SK-N-SH (cell line): ENCODE measurements around the gene SLC25A25. TPM values are rescaled to one million over a fixed set of nuclear protein-coding genes. Genes with fewer than 3 reads are reported as not detected.

Source experiments
- CTCF ChIA-PET: fragments of 300-600, 350-600 bp; formaldehyde crosslinking; extraction: SDS; loops from one replicate; lab custom pipeline; 2021; lab: Yijun Ruan, JAX
- POLR2A ChIA-PET: fragments of 350-600 bp; sonication (Branson Sonifier 250); formaldehyde crosslinking; extraction: SDS; loops from one replicate; lab custom pipeline; 2020; ENCODE audit warnings: antibody characterized with exemption, inconsistent platforms; lab: Yijun Ruan, JAX
- DNase-seq: peaks from one replicate; pipeline ENCODE4 v3.0.0; 2012
- H2AFZ ChIP-seq: fragments of 200-600 bp; sonication (generic); 2 replicates; pipeline ENCODE4 v1.8.1; 2016; ENCODE audit warnings: antibody characterized with exemption, mild to moderate bottlenecking, low read depth
- H3F3A ChIP-seq: fragments of 200-600 bp; sonication (generic); replicated peaks from 2 replicates; pipeline ENCODE3; 2016; ENCODE audit warnings: antibody characterized with exemption, mild to moderate bottlenecking; ENCODE audit not compliant: insufficient read depth
- H3K27ac ChIP-seq, 2 experiments: fragments of 200-500 bp in 1 of 2; fragments of 200-600 bp in 1 of 2; sonication (Bioruptor generic) in 1 of 2; sonication (generic), shearing (Covaris generic) in 1 of 2; 2 replicates each; pipeline versions ENCODE4 v1.5.1 to v1.6.1; 2014 to 2016; ENCODE audit warnings: low read depth in 2 of 2, inconsistent platforms in 1 of 2, low read length in 1 of 2, mild to moderate bottlenecking in 1 of 2, mixed read lengths in 1 of 2
- H3K27me3 ChIP-seq: fragments of 200-600 bp; sonication (generic), shearing (Covaris generic); 2 replicates; pipeline ENCODE4 v1.6.1; 2016; ENCODE audit warnings: mixed run types; ENCODE audit not compliant: insufficient read depth
- H3K36me3 ChIP-seq, 2 experiments: fragments of 200-500 bp in 1 of 2; fragments of 200-600 bp in 1 of 2; sonication (Bioruptor generic) in 1 of 2; sonication (generic) in 1 of 2; replicated peaks in 1 of 2; 2 replicates each; pipeline versions ENCODE3 to v1.5.1; 2014 to 2016; ENCODE audit warnings: low read length in 1 of 2, mild to moderate bottlenecking in 1 of 2; ENCODE audit not compliant: insufficient read depth in 2 of 2, control insufficient read depth in 1 of 2
- H3K4me1 ChIP-seq, 2 experiments: fragments of 200-500 bp in 1 of 2; fragments of 200-600 bp in 1 of 2; sonication (Bioruptor generic) in 1 of 2; sonication (generic), shearing (Covaris generic) in 1 of 2; 2 replicates each; pipeline versions ENCODE4 v1.5.1 to v1.6.1; 2014 to 2016; ENCODE audit warnings: low read depth in 1 of 2, low read length in 1 of 2, mixed run types in 1 of 2; ENCODE audit not compliant: insufficient read depth in 2 of 2, control insufficient read depth in 1 of 2
- H3K4me2 ChIP-seq: fragments of 200-600 bp; sonication (generic), shearing (Covaris generic); 2 replicates; pipeline ENCODE4 v1.6.1; 2017; ENCODE audit warnings: mixed run types
- H3K4me3 ChIP-seq, 2 experiments: fragments of 200-500 bp in 1 of 2; fragments of 200-600 bp in 1 of 2; sonication (Bioruptor generic) in 1 of 2; sonication (generic), shearing (Covaris generic) in 1 of 2; 2 replicates each; pipeline versions ENCODE4 v1.5.1 to v1.8.1; 2014 to 2016; ENCODE audit warnings: low read depth in 2 of 2, inconsistent platforms in 1 of 2, low read length in 1 of 2, mild to moderate bottlenecking in 1 of 2, mixed read lengths in 1 of 2, moderate library complexity in 1 of 2
- H3K79me2 ChIP-seq: fragments of 200-600 bp; sonication (generic); 2 replicates; pipeline ENCODE4 v1.8.1; 2017; ENCODE audit warnings: mild to moderate bottlenecking; ENCODE audit not compliant: insufficient read depth
- H3K9ac ChIP-seq: fragments of 200-600 bp; sonication (generic); 2 replicates; pipeline ENCODE4 v1.6.1; 2017; ENCODE audit warnings: mixed run types
- H3K9me2 ChIP-seq: fragments of 200-600 bp; sonication (generic); 2 replicates; pipeline ENCODE4 v1.6.1; 2017; ENCODE audit warnings: mixed run types
- H3K9me3 ChIP-seq: fragments of 200-600 bp; sonication (generic); 2 replicates; pipeline ENCODE4 v1.6.1; 2017; ENCODE audit warnings: mixed run types, mild to moderate bottlenecking, moderate library complexity
- H4K20me1 ChIP-seq: fragments of 200-600 bp; sonication (generic); 2 replicates; pipeline ENCODE4 v1.6.1; 2017; ENCODE audit warnings: mild to moderate bottlenecking, mixed run types; ENCODE audit not compliant: insufficient read depth
- CHD2 ChIP-seq: fragments of 150-350 bp; IDR thresholded peaks from 2 replicates; pipeline ENCODE4 v1.6.1; 2018; ENCODE audit warnings: low read length; ENCODE audit not compliant: partially characterized antibody
- EP300 ChIP-seq, 2 experiments: IDR thresholded peaks; 2 replicates each; pipeline versions ENCODE4 v1.4.0 to v1.6.1; 2012; ENCODE audit warnings: borderline replicate concordance in 1 of 2, low read depth in 1 of 2, low read length in 1 of 2
- EZH2phosphoT487 ChIP-seq: fragments of 200-600 bp; sonication (generic); IDR thresholded peaks from 2 replicates; pipeline ENCODE4 v1.6.1; 2017; ENCODE audit warnings: low read depth, mixed run types, mild to moderate bottlenecking, antibody characterized with exemption, moderate library complexity, borderline replicate concordance
- GABPA ChIP-seq: IDR thresholded peaks from 2 replicates; pipeline ENCODE4 v1.4.0; 2012; ENCODE audit warnings: low read depth, mild to moderate bottlenecking
- GATA2 ChIP-seq: sonication (generic); formaldehyde crosslinking; IDR thresholded peaks from 2 replicates; pipeline ENCODE4 v1.5.0; 2020; ENCODE audit warnings: mild to moderate bottlenecking, missing genetic modification reagents
- MAX ChIP-seq: IDR thresholded peaks from 2 replicates; pipeline ENCODE4 v1.4.0; 2012; ENCODE audit warnings: low read depth
- MEF2A ChIP-seq: IDR thresholded peaks from 2 replicates; pipeline ENCODE4 v1.4.0; 2012; ENCODE audit warnings: low read depth, borderline replicate concordance
- MXI1 ChIP-seq: IDR thresholded peaks from 2 replicates; pipeline ENCODE4 v1.6.1; 2012; ENCODE audit warnings: mild to moderate bottlenecking, low read depth, low read length, improper control_type of control experiment
- RCOR1 ChIP-seq: fragments of 150-350 bp; IDR thresholded peaks from 2 replicates; pipeline ENCODE4 v1.6.1; 2017; ENCODE audit warnings: antibody characterized with exemption, low read length
- RFX5 ChIP-seq: IDR thresholded peaks from 2 replicates; pipeline ENCODE4 v1.6.1; 2012; ENCODE audit warnings: mild to moderate bottlenecking, improper control_type of control experiment, low read length
- RXRA ChIP-seq: IDR thresholded peaks from 2 replicates; pipeline ENCODE4 v1.4.0; 2012; ENCODE audit warnings: low read depth, mild to moderate bottlenecking, borderline replicate concordance
- TAF1 ChIP-seq: IDR thresholded peaks from 2 replicates; pipeline ENCODE4 v1.6.1; 2012; ENCODE audit warnings: low read depth, mild to moderate bottlenecking, low read length, moderate library complexity, borderline replicate concordance
- TCF12 ChIP-seq: IDR thresholded peaks from 2 replicates; pipeline ENCODE4 v1.4.0; 2012
- YY1 ChIP-seq: IDR thresholded peaks from 2 replicates; pipeline ENCODE4 v1.4.0; 2012; ENCODE audit warnings: low read depth, mild to moderate bottlenecking
- ZBTB33 ChIP-seq: IDR thresholded peaks from 2 replicates; pipeline ENCODE4 v1.4.0; 2012; ENCODE audit warnings: low read depth, borderline replicate concordance
- WGBS: methylation state at CpG from one replicate; pipeline ENCODE4 v1.1.6; 2017; ENCODE audit warnings: low lambda C conversion rate; 5-methylcytosine and 5-hydroxymethylcytosine counted together
- polyA plus RNA-seq, 3 experiments: library from polyadenylated mRNA; depleted of rRNA; stranded (reverse); fragments of >200 nt; gene quantifications; 2 replicates each; pipeline ENCODE4 v1.2.3, GENCODE V29; 2012
- TF ChIP-seq, protein P1 (sequence below): fragments of 200-600 bp; sonication (generic); IDR thresholded peaks from 2 replicates; pipeline ENCODE4 v1.6.1; 2017; ENCODE audit warnings: antibody characterized with exemption, mild to moderate bottlenecking, moderate library complexity

SLC25A25 gene
- polyA plus RNA-seq, 1 of the 3 experiments (the other 2 are of a cell fraction): 12.1 TPM

- 88% methylated on average over 4 of the region's 4 CpGs for WGBS
- Histone ChIP-seq H3K36me3 (no peaks in the 10 kb centered on the region), H3K9me3 (no peaks in the 10 kb centered on the region), H3K9ac (no peak overlapping the region), H3K27me3 (no peaks in the 10 kb centered on the region), H3F3A (peaks cover 24% of the 10 kb centered on the region), H3K4me2 (no peak overlapping the region), H3K9me2 (no peaks in the 10 kb centered on the region), H4K20me1 (no peaks in the 10 kb centered on the region), H3K4me3 (no peak overlapping the region), H3K79me2 (peaks cover 95% of the 10 kb centered on the region), H3K4me1 (peaks cover 7 to 18% of the 10 kb centered on the region in 2 experiments; a peak in 1 of 4 replicates), H3K27ac (no peak overlapping the region), H2AFZ (no peak overlapping the region)
- no peak for DNase-seq
- TF ChIP-seq GABPA: no peak
- TF ChIP-seq CHD2: no peak
- no peak for TF ChIP-seq MAX
- TF ChIP-seq RFX5: no peak
- TF ChIP-seq EP300 (IDR thresholded peaks at IDR 0.05; ENCODE audit: borderline replicate concordance in 1 of 2, low read depth in 1 of 2, low read length in 1 of 2): no peak
- TF ChIP-seq MXI1: no peak
- TF ChIP-seq, protein P1, sequence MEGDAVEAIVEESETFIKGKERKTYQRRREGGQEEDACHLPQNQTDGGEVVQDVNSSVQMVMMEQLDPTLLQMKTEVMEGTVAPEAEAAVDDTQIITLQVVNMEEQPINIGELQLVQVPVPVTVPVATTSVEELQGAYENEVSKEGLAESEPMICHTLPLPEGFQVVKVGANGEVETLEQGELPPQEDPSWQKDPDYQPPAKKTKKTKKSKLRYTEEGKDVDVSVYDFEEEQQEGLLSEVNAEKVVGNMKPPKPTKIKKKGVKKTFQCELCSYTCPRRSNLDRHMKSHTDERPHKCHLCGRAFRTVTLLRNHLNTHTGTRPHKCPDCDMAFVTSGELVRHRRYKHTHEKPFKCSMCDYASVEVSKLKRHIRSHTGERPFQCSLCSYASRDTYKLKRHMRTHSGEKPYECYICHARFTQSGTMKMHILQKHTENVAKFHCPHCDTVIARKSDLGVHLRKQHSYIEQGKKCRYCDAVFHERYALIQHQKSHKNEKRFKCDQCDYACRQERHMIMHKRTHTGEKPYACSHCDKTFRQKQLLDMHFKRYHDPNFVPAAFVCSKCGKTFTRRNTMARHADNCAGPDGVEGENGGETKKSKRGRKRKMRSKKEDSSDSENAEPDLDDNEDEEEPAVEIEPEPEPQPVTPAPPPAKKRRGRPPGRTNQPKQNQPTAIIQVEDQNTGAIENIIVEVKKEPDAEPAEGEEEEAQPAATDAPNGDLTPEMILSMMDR: no peak
- no peak for TF ChIP-seq MEF2A
- no peak for TF ChIP-seq ZBTB33
- TF ChIP-seq EZH2phosphoT487: no peak
- ChIA-PET POLR2A (no interaction called here), CTCF (interaction anchor here (0.8 to 1.7 kb wide), 6 partner anchors 9 to 142 kb away, joined by 3 to 10 read pairs (median 4); no protein-coding TSS in a partner anchor)
Measured at GRCh38 chr9:128084746-128085145, 16.7 kb downstream of the SLC25A25 start.

GRCh38 chr9:128085943-128086342, 17.9 kb downstream of the SLC25A25 start:
- H2AFZ ChIP-seq: no peak overlapping the region
- H3K4me2 ChIP-seq: no peak overlapping the region
- H3K9ac ChIP-seq: no peak overlapping the region
- no peaks in the 10 kb centered on the region for H3K9me3 ChIP-seq
- TF ChIP-seq YY1 (no peak), GATA2 (CRISPR knock-in tag) (no peak), TCF12 (no peak), EP300 (IDR thresholded peaks at IDR 0.05; ENCODE audit: borderline replicate concordance in 1 of 2, low read depth in 1 of 2, low read length in 1 of 2) (no peak), RCOR1 (no peak), ZBTB33 (no peak), MXI1 (no peak), TAF1 (no peak), RXRA (no peak), EZH2phosphoT487 (no peak)
- H3K36me3 ChIP-seq: no peaks in the 10 kb centered on the region
- peaks cover 97% of the 10 kb centered on the region for H3K79me2 ChIP-seq
- H3K9me2 ChIP-seq: no peaks in the 10 kb centered on the region
- H4K20me1 ChIP-seq: no peaks in the 10 kb centered on the region
- peaks cover 11 to 19% of the 10 kb centered on the region in 2 experiments; a peak in 2 of 4 replicates for H3K4me1 ChIP-seq
- ChIA-PET CTCF (interaction anchor here (4.2 kb wide), 1 partner anchor 32 kb away, joined by 23 read pairs; no protein-coding TSS in a partner anchor), POLR2A (no interaction called here)
- peaks cover 20% of the 10 kb centered on the region for H3F3A ChIP-seq
- no peak for DNase-seq
- H3K27me3 ChIP-seq: no peaks in the 10 kb centered on the region
- no peak overlapping the region for H3K4me3 ChIP-seq
- H3K27ac ChIP-seq: no peak overlapping the region
- 89% methylated on average over 4 of the region's 4 CpGs for WGBS
